Measurements from ENCODE around the gene SLC35E2B. TPM values are rescaled to one million over a fixed set of nuclear protein-coding genes. Genes with fewer than 3 reads are reported as not detected.

Gene SLC35E2B
- total and polyA plus RNA-seq, 2 of the 8 experiments (the other 6 are each of a cell fraction or from before 2014, with no cell fraction given) = 25.9 to 46.7 TPM

DNA sequence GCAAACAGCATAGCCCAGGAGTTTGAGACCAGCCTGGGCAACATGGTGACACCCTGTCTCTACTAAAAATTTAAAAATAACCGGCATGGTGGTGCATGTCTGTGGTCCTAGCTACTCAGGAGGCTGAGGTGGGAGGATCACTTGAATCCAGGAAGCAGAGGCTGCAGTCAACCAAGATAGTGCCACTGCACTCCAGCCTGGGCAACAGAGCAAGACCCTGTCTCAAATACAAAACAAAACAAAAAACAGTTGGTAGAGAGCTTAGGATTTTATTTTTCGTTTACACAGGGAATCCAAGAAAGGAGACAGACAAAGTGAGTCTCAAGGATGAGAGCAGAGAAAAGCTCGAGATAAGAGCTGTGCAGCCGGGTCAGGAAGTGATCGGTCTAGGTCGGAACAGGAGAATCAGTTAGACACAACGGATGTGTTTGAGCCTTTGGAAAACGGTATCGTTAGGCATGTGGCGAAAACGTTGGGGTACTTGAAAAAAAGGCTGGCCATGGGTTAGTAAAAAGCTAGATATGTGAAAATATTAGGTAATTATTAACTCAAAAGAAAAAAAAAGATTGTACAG lies 79.0 kb downstream of the SLC35E2B start:
- no peak for TF ChIP-seq SRF (IDR thresholded peaks at IDR 0.05; ENCODE audit: low read depth, low read length)
- no peak for TF ChIP-seq HDAC2 (IDR thresholded peaks at IDR 0.05; ENCODE audit: borderline replicate concordance in 1 of 2, low read depth in 2 of 2, low read length in 2 of 2)
- TF ChIP-seq SIX5 (IDR thresholded peaks at IDR 0.05; ENCODE audit: low read depth, low read length) = no peak
- TF ChIP-seq KDM4A (IDR thresholded peaks at IDR 0.05; ENCODE audit: low read depth, low read length, severe bottlenecking) = no peak
- TF ChIP-seq CBX8 (IDR thresholded peaks at IDR 0.05; ENCODE audit: borderline replicate concordance, low read depth, low read length) = no peak
- TF ChIP-seq, protein P1, sequence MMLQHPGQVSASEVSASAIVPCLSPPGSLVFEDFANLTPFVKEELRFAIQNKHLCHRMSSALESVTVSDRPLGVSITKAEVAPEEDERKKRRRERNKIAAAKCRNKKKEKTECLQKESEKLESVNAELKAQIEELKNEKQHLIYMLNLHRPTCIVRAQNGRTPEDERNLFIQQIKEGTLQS (IDR thresholded peaks at IDR 0.05; ENCODE audit: insufficient read depth, low read depth, low read length) = no peak
- no peak for TF ChIP-seq CREB1 (IDR thresholded peaks at IDR 0.05)
- TF ChIP-seq ASH2L (IDR thresholded peaks at IDR 0.05; ENCODE audit: low read length) = no peak
- TF ChIP-seq SUZ12 (IDR thresholded peaks at IDR 0.05; ENCODE audit: low read length) = no peak
- TF ChIP-seq PHF8 (conservative IDR thresholded peaks at IDR 0.05; ENCODE audit: low read depth, low read length) = no peak
- H3K14ac ChIP-seq (ENCODE audit: insufficient read length) = no peak overlapping the region
- H2BK12ac ChIP-seq (ENCODE audit: low read depth, low read length) = no peak overlapping the region
- ChIA-PET POLR2A (ENCODE audit: partially characterized antibody) (interaction anchor here (0.7 to 4.6 kb wide), 7 partner anchors 9 to 261 kb away, joined by 3 to 34 read pairs (median 10); partner anchors contain the start of genes MMP23B and SSU72), CTCF (ENCODE audit: partially characterized antibody) (interaction anchor here (1.0 to 2.2 kb wide), 7 partner anchors 11 to 72 kb away, joined by 3 to 10 read pairs (median 6); no protein-coding TSS in a partner anchor)
- peaks cover 6 to 20% of the 10 kb centered on the region in 2 experiments for H4K20me1 ChIP-seq (replicated peaks in 1 of 2; ENCODE audit: control insufficient read depth in 1 of 2, insufficient read depth in 2 of 2, low read length in 2 of 2)
- 82% methylated on average over 11 of the region's 11 CpGs; no CpG with 5 or more reads in 1 of the 2 experiments for WGBS, 2 experiments (ENCODE audit: extremely low coverage in 1 of 2, insufficient coverage in 1 of 2, insufficient read length in 1 of 2, insufficient replicate concordance in 2 of 2, low coverage in 1 of 2, low lambda C conversion rate in 2 of 2, missing lambda C conversion rate in 1 of 2)
- 0 out of 8 replicates have a peak overlapping the region, but pooled peaks of 1 of the 4 experiments have one; percentile 97 for H3K4me3 ChIP-seq (ENCODE audit: extremely low read depth in 1 of 4, insufficient read depth in 2 of 4, low read depth in 3 of 4, low read length in 4 of 4)
- no peak overlapping the region for H2AK5ac ChIP-seq (ENCODE audit: low read depth, low read length)
- H2BK120ac ChIP-seq (replicated peaks; ENCODE audit: low read depth, low read length) = no peak overlapping the region
- no peak overlapping the region for H3K18ac ChIP-seq (ENCODE audit: extremely low read depth, low read length)
- H3K27ac ChIP-seq (ENCODE audit: low read depth, low read length) = no peak overlapping the region
- no peak overlapping the region for H2AFZ ChIP-seq (ENCODE audit: low read length)
- no peak overlapping the region for H2BK20ac ChIP-seq (ENCODE audit: low read length)
- no peak for FAIRE-seq
- no peak overlapping the region for H2BK15ac ChIP-seq (ENCODE audit: low read length)
- H3K23ac ChIP-seq (ENCODE audit: insufficient read length) = no peak overlapping the region
- no peaks in the 10 kb centered on the region for H3K36me3 ChIP-seq (ENCODE audit: control insufficient read depth in 2 of 4, insufficient read depth in 4 of 4, low read length in 3 of 4)
- H3K9me3 ChIP-seq (ENCODE audit: insufficient read depth in 2 of 2, low read depth in 1 of 2, low read length in 1 of 2) = no peaks in the 10 kb centered on the region
- H2BK5ac ChIP-seq (ENCODE audit: low read depth, low read length) = no peak overlapping the region
- peaks cover 0 to 13% of the 10 kb centered on the region in 2 experiments; a peak in 2 of 4 replicates for H3K79me2 ChIP-seq (ENCODE audit: control insufficient read depth in 1 of 2, insufficient read depth in 2 of 2, low read length in 2 of 2)
- H3K79me1 ChIP-seq (ENCODE audit: low read depth, low read length) = peaks cover 3% of the 10 kb centered on the region
- no peak overlapping the region for H4K91ac ChIP-seq (replicated peaks; ENCODE audit: insufficient read length, low read length)
- H3K9ac ChIP-seq (replicated peaks in 1 of 4; ENCODE audit: extremely low read depth in 1 of 4, low read depth in 3 of 4, low read length in 3 of 4) = no peak overlapping the region
- H3K23me2 ChIP-seq (ENCODE audit: low read depth, low read length) = peaks cover 6% of the 10 kb centered on the region; the same call in 1 of the 2 replicates
- no peak overlapping the region for H4K5ac ChIP-seq (ENCODE audit: insufficient read length, low read depth, low read length)
- H3K56ac ChIP-seq (replicated peaks; ENCODE audit: insufficient read length, low read depth, low read length) = no peak overlapping the region
- no peak overlapping the region for H3K4ac ChIP-seq (replicated peaks; ENCODE audit: insufficient read length, low read depth, low read length)
- H4K8ac ChIP-seq (ENCODE audit: extremely low read depth, insufficient read depth, low read length) = no peak overlapping the region
- no peak for DNase-seq (ENCODE audit: low read depth in 1 of 2, low spot score in 2 of 2)
- H3K4me2 ChIP-seq (ENCODE audit: insufficient read depth in 1 of 2, low read depth in 2 of 2, low read length in 2 of 2) = peak overlapping the region in 1 of 2 experiments; percentile 62; a peak in 1 of 4 replicates
- peaks cover 0 to 13% (median 5%) of the 10 kb centered on the region in 4 experiments; a peak in 5 of 7 replicates for H3K4me1 ChIP-seq (replicated peaks in 1 of 4; ENCODE audit: control insufficient read depth in 3 of 4, insufficient read depth in 4 of 4, low read length in 3 of 4)
- no peaks in the 10 kb centered on the region; a peak in 1 of 7 replicates for H3K27me3 ChIP-seq (replicated peaks in 1 of 4; ENCODE audit: control insufficient read depth in 3 of 4, extremely low read depth in 1 of 4, insufficient read depth in 3 of 4, low read length in 3 of 4)

Measured in H1 (cell line).